GM12891 (cell line): ENCODE measurements around the gene NRG2.

Experiments
- DNase-seq: peaks from one replicate; pipeline ENCODE4 v3.0.0; 2011; ENCODE audit warnings: low spot score; ENCODE audit not compliant: insufficient read length
- FAIRE-seq: peaks from 2 replicates; lab custom pipeline; 2011; peaks lifted over from hg19 to GRCh38; lab: Jason Lieb, UNC
- PAX5 ChIP-seq: IDR thresholded peaks from 2 replicates; pipeline ENCODE4 v1.6.1; 2011; ENCODE audit warnings: low read length, moderate library complexity, mild to moderate bottlenecking; ENCODE audit not compliant: insufficient read depth, severe bottlenecking
- POLR2A ChIP-seq: IDR thresholded peaks from 2 replicates; pipeline ENCODE4 v1.6.1; 2011; ENCODE audit warnings: low read depth, low read length, control low read depth
- POLR2AphosphoS5 ChIP-seq: IDR thresholded peaks from 2 replicates; pipeline ENCODE4 v1.6.1; 2011; ENCODE audit warnings: low read depth, low read length, control low read depth
- POU2F2 ChIP-seq: IDR thresholded peaks from 2 replicates; pipeline ENCODE4 v1.6.1; 2011; ENCODE audit warnings: low read depth, mild to moderate bottlenecking, control low read depth, low read length, moderate library complexity
- SPI1 ChIP-seq: IDR thresholded peaks from 2 replicates; pipeline ENCODE4 v1.6.1; 2011; ENCODE audit warnings: low read depth, low read length, control low read depth
- TAF1 ChIP-seq: IDR thresholded peaks from 2 replicates; pipeline ENCODE4 v1.6.1; 2011; ENCODE audit warnings: low read depth, low read length, control low read depth

The NRG2 gene

DNA sequence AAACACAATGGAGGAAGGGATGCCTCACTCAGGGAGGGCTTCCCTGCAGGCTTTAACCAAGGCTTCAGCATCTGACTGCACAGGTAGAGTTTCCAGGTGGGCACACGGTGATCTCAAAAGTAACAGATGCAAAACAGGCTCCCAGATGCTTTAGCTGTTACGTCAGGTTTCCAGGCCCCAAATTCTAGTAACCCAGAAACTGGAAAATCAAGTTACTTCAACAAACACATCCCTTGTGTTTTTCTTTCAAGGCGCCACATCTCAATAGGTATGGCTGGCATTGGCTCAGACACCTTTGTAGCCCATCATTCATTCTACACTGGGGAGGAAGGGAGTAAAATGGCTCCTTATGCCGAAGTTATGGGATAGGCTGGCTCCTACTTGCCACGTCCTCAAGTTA, 27.4 kb downstream of the NRG2 start:
- no peak for TF ChIP-seq POU2F2
- FAIRE-seq (no peak), DNase-seq (no peak)

DNA sequence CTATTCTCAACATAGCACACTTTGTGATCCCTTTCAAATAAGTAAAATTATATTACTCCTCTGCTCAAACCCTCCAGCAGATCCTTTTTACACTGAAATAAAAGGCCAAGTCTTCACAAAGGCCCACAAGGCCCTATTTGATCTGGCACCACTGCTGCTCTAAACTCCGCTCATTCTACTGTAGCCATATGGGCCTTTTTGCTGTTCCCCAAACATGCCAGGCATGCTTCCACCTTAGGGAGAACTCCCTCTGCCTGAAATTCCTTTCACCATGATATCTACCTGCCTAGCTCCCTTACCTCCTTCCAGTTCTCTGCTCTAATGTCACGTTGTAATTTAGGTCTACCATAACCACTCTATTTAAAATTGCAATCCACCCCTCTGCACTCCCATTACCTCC, 28.3 kb downstream of the NRG2 start:
- TF ChIP-seq PAX5: no peak
- TF ChIP-seq POU2F2: no peak
- TF ChIP-seq POLR2AphosphoS5: no peak
- no peak for TF ChIP-seq SPI1
- no peak for TF ChIP-seq POLR2A
- no peak for TF ChIP-seq TAF1
- DNase-seq (no peak), FAIRE-seq (no peak)

DNA sequence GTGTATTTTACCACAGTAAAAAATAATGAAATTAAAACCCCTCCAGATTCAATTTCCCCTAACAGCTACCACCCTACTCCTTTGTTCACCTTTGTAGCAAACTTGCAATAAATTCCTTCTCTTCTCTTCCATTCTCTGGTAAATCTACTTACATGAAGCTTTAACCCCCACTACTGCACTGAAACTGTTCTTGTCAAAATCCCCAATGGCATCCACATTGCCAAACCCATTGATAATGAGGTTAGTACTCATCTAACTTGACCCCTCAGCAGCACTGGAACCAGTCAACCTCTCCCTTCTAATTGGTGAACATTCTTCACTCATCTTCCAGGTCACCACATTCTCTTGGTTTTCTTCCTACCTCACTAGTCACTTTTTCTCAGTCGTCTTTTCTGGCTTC, 29.6 kb downstream of the NRG2 start:
- no peak for FAIRE-seq
- no peak for TF ChIP-seq POU2F2
- DNase-seq: no peak

DNA sequence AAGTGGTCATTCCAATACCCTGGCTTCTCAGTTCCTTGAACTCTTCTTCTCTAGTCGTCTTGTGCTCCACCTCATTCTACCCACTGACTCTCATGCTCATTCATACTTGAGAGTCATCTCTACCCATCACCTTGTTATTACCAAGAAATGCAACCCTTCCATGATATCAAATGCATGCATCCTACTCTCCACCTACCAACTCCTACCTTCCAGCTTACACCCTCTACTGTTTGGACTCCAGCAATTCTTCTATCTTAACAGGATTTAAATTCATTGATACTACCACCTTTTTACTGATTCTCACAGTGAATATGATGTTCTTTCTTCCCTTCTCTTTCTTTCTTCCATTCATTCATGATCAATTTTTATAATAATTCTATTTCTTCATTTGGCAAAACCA, 30.7 kb downstream of the NRG2 start:
- no peak for DNase-seq
- peak; percentile 16 for FAIRE-seq
- no peak for TF ChIP-seq TAF1
- peak; percentile 56; the same call in 1 of the 2 replicates for TF ChIP-seq SPI1

DNA sequence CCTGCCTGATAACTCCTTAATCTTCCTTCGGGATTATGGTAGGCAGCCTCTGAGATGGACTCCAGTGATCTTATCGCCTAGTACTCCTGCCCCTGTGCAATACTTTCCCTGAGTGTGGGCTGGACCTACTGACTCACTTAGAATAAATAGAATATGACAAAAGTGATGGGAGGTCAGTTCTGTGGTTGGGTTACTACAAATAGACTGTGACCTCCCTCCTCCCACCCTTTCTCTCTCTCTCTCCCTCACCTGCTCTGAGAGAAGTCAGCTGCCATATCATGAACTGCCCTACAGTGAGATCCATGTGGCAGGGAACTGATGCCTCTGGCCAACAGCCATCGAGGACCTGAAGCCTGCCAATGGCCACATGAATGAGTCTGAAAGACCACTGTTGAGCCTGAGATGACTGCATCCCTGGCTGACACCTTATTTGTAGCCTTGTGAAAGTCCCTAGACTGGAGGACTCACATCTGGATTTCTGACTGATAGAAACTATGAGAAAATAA, 31.7 kb downstream of the NRG2 start:
- peak; percentile 96 for FAIRE-seq
- DNase-seq: no peak
- TF ChIP-seq TAF1 (no peak), POLR2A (no peak), POU2F2 (no peak), POLR2AphosphoS5 (no peak), PAX5 (peak; percentile 53), SPI1 (peak; percentile 54)

DNA sequence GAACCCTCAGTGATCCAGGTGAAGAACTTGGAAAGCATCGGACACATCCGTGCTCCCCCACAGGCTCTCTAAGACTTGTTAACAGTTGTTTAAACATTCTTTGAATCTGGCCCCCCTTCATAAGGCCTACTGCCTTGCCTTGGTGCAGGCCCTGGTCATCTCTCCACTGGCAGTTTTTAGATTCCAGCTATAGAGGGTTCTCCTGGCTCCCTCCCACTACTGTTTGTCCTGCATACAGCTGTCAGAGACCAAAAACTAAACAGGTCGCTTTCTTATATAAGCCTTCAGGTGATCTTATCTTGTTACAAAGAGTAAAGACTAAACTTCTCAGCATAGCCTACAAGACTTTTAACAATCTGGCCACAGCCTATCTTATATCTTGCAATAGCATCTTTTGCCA, 32.3 kb downstream of the NRG2 start:
- FAIRE-seq: no peak
- TF ChIP-seq POLR2AphosphoS5: no peak

DNA sequence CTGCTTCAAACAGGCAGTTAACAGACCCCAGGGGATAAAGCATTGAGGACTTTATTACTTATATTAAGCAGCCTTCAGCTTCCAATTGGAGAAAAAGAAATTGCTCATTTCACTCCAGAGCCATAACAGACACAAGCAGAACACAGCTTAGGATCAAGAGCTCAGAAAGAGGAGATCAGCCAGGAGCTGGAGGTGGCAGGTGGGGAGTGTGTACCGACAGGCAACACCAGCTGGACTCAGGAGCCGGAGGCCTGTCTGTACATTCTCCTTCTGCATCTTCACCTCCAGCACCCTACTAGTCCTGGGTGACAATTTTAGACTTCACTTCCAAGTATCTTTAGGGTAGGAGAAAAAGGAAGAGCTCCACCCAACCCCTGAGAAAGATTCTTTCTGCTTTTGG, 35.8 kb downstream of the NRG2 start:
- DNase-seq (no peak), FAIRE-seq (no peak)
- TF ChIP-seq PAX5 (no peak), POLR2A (no peak), SPI1 (no peak)

More for the DNA sequence above, 32.3 kb downstream of the NRG2 start:
- no peak for DNase-seq

DNA sequence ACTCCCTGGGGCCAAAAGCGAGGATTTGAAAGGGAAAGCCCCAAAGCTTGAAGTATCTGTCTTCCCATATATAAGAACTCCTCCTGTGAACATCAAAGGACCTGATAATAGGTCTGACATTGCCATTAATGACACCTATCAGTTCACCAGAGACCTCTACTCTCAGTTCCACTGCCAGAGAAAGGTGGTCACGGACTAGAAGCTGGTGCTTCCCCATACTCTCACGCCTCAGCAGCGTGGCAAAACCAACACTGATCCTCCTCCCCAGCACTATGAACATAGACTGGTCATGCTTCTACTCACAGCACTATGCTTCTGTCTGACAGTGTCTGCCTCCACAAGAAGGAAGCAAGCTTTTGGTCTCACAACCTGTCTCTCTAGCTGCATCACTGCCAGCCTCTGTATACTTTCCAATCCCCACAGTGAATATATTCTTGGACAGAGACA, 37.9 kb downstream of the NRG2 start:
- no peak for DNase-seq
- TF ChIP-seq POLR2A (peak; percentile 47; the same call in 1 of the 2 replicates), PAX5 (peak; percentile 76), SPI1 (peak; percentile 86), TAF1 (peak; percentile 81; the same call in 1 of the 2 replicates), POLR2AphosphoS5 (no peak; the same call in 1 of the 2 replicates), POU2F2 (no peak)
- FAIRE-seq: peak; percentile 99

DNA sequence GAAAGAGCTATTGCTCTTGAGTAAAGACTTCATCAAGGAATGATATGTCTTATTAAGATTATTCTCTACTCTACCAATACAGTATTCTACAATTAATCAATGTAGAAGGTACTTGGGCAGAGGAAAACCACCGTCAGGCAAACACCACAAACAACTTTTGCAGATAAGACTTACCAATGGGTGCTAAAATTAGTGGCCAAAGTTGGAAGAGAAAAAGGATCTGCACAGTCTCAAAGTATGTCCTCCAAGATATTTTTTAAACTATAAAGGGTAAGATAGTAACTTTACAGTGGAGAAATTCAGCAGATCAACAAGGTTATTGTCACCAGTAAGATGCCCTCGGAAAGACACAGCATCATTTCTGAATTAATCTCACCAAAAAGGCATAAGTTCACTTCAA, 38.9 kb downstream of the NRG2 start:
- FAIRE-seq: peak; percentile 40
- TF ChIP-seq POLR2A (no peak), TAF1 (no peak), SPI1 (no peak), PAX5 (no peak), POLR2AphosphoS5 (no peak)
- DNase-seq: no peak

DNA sequence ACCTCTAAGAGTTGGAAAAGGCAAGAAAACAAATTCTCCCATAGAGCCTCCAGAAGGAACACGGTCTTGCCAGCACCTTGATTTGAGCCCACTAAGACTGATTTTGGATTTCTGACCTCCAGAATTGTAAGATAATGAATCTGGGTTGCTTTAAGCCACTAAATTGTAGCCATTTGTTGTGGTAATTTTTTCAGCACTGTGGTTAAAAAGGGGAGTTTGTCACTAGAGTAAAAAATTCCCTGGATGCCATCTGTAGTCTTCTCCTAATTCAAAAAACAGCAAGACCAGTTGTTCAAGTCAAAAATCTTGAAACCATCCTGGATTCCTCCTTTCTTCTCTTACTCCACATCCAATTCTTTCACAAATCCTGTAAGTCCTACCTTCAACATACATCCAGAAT, 39.6 kb downstream of the NRG2 start:
- FAIRE-seq (no peak), DNase-seq (no peak)
- TF ChIP-seq SPI1 (no peak), TAF1 (no peak)

DNA sequence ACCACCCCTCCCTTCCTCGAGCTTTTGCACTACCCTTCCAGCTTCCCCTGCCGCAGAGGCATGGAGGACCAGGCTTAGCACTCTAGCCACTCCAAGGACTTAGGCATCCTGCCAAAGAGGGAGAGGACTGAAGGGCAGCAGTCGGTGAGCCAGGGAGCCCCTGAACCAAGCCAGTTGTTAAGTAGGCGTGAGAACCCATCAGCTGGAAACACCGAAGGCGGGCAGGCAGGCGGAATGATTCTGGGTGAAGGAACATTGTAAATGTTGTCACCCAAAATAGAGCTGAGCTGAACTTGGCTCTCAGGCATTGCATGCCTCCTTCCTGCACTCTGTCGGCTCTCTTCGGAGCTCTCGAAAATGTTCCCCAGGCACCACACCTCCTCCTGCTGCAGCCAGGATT, 42.8 kb downstream of the NRG2 start:
- TF ChIP-seq SPI1 (no peak), POU2F2 (no peak), POLR2AphosphoS5 (no peak), TAF1 (no peak), PAX5 (no peak), POLR2A (no peak)
- FAIRE-seq: no peak
- no peak for DNase-seq

DNA sequence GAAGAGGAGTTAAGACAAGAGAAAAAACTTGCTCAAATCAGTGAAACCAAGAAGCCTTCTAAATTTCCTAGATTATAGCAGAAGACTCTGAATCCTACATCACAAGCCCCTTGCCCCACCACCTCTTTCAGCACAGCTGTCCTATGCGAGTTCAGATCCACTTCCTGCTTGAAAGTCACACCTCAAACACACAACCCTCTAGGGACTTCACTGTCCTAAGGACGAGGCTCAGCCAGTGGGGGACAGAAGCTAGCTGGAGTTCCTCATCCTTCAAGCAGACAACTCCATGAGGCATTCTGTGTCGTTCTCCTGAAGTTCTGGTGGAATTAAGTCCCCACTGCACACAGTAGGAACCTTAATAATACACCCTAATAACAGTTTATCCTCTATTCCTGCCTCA, 44.3 kb downstream of the NRG2 start:
- TF ChIP-seq TAF1 (no peak), POLR2AphosphoS5 (no peak), POLR2A (no peak), PAX5 (no peak), SPI1 (no peak)
- FAIRE-seq (no peak), DNase-seq (no peak)
